ENCODE results near the gene PRKCA.
"Not testable (repeated sequence)": the region's sequence is repeated elsewhere in the genome, so short reads cannot be mapped to it uniquely, and the experiment has no call there.

Gene PRKCA

GRCh38 chr17:66595893-66596292, 293.5 kb downstream of the PRKCA start:
- DNase-seq: no peak

- no peak for DNase-seq
These were observed 300.4 kb downstream of the PRKCA start for GRCh38 chr17:66602659-66603384.

- DNase-seq: no peak
These were observed 302.0 kb downstream of the PRKCA start for GRCh38 chr17:66604376-66604775.

DNA sequence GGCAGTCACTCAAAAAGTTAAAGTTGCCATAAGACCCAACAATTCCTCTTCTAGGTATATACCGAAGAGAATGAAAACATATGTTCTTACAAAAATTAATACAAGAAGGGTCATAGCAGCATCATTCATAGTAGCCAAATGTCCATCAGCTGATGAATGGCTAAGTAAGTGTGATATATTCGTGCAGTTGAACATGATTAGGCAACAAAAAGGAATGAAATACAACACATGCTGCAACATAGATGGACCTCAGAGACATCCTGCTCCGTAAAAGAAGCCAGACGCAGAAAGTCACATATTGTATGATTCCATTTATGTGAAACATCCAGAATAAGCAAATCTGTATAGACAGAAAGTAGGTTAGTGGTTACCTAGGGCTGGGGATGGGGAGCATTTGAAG, 303.1 kb downstream of the PRKCA start:
- no peak for DNase-seq

DNA sequence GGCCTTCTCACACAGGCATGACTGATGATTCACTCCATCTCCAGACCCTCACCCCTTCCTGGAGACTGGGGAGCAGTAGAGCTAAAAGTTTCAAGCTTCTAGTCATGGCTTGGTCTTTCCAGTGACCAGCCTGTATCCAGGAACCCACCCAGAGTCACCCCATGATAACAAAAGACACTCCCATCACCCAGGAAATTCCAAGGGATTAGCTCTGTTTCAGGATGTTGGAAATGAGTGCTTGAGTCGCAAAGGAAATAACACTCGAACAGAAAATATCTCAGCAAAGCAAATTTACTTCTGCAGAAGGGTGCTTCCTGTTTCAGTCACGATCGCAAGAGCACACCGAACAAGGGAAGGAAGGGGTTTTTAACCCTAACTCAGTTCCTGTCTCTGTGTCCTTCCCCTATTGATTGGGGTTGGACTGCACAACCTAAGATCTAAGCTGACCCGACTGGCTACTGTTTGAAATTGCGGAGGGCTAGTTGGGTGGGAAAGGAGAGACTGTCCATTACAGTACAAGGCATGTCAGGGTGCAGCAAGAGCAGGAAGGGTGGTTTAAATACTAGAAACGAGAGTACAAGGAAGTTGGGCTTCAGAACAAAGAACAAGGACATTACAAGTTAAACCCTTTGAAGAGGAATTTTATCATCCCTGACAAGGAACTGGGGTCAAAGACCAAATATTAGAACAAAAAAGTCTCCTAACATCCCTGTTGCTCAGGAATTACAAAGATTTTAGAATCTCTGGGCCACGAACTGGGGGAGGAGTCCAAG, 308.1 kb downstream of the PRKCA start:
- DNase-seq: no peak

DNA sequence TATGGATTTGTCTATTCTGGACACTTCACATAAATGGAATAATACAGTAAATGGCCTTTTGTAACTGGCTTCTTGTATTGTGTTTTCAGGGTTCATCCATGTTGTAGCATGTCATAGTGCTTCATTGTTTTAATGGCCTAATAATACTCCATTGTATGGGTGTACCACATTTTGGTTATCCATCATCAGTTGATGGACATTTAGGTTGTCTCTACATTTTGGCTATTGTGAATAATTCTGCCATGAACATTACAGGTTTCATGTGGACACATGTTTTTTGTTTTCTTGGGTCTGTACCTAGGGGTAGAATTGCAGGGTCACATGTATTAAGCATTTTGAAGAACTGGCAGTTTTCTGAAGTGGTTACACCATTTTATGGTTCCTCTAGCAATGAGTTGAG, 309.0 kb downstream of the PRKCA start:
- DNase-seq: no peak

- no peak for DNase-seq
These were observed 310.6 kb downstream of the PRKCA start for GRCh38 chr17:66612993-66613392.

GRCh38 chr17:66614469-66614868, 312.1 kb downstream of the PRKCA start:
- DNase-seq: no peak

DNA sequence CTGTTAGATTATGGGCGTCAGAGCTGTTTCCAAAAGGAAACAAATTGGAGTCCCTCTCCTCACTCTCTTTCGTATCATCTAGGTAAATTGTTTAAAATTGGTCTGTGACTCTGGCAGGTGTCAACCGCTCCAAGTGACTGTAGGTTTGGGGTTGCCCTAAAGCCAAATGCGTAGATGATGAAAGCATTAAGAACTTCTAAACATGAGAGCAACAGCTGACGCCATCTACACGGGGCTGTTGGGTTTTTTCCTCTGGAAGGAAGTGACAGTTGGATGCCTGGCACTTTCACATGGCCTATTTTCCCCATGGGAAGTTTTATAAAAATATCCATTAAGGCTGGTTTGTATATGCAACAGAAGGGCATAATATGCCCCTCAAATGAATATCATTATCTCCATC, 316.8 kb downstream of the PRKCA start:
- no peak for DNase-seq

DNA sequence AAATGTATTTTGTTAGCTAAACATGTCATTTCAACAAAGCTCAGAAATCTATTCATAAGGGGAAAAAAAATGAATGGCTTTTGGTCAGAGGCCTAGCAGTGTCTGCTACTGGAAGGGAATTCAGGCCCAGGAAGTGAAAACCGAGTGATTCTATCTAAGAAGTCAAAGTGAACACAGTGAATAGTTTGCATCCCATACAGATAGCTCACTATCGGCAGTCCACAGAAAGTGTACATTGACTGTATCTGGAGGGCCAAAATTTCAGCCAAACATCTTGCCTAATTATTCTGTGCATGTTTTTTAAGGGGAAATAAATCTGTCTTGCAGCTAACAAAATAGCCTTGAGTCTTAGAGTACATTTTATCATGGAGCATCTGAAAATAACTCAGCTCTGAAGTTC, 318.1 kb downstream of the PRKCA start:
- no peak for DNase-seq

DNA sequence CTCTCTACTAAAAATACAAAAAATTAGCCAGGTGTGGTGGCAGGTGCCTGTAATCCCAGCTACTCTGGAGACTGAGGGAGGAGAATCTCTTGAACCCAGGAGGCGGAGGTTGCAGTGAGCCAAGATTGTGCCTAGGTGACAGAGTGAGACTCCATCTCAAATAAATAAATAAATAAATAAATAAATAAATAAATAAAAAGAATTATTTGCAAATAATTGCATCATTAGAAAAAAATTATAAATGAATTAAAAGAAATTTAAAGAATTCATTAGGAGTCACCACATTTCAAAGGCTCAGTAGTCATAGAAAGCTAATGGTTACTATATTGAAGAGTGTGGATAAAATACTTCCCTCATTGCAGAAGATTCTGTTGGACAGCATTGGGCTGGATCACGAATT, 322.2 kb downstream of the PRKCA start:
- DNase-seq: not testable (repeated sequence)

DNA sequence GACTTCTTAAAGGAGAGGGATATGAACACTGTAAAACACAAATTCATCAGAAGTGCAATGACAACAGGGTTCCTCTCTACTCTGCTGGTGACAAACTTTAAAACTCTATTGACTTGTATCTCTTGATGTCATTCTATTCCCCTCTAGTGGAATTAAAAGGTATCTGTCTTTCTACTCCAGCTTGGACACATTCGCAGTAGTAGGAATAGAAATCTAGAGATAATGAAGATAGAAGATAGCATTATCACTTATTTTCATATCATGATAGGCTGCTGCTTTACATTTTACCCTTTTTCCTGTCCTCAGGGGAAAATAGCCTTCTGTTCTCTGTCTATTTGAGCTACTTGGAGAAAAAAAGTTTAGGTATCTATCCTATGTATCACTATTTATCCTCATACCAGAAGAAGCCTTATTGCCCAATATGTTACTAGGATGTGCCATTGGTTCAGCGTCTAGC, 322.9 kb downstream of the PRKCA start:
- DNase-seq: no peak

DNA sequence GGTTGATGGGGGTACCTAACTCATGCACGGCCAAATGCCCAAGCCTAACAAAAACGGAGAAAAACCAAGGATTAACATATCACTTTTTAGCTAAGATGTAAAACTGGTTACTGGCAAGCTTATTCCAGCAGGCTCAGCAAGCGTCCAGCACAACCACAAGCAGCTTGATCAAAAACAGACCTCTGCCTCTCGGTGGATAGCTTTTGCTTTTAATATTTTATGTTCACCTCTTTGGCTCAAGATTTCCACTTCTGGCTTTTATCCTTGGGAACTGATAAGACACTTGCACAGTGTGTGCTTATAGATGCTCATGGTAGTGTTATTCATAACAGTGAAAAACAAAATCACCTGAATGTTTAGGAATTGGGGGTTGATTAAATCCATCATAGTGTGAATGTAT, 325.6 kb downstream of the PRKCA start:
- no peak for DNase-seq

GRCh38 chr17:66629762-66630161, 327.3 kb downstream of the PRKCA start:
- DNase-seq: no peak

GRCh38 chr17:66630379-66630778, 328.0 kb downstream of the PRKCA start:
- DNase-seq: no peak

- DNase-seq: no peak
These were observed 328.5 kb downstream of the PRKCA start for GRCh38 chr17:66630828-66631472.

DNA sequence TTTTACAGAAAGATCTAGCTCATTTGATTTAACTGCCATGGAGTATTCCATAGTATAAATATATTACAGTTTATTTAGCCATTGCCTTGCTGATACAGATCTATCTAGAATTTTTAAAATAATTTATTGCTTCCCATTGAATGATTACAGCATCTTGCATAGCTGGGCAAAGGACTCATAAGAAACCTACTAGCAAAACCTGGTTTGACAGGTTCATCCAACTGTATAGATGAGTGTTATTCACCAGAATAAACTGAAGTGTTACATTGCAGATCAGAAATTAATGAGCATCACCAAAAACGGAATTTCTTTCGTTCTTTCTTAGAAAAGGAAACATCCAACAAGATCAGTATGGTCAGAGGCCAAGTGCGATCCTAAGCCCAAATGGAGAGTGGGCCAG, 330.3 kb downstream of the PRKCA start:
- no peak for DNase-seq

- peak; percentile 7 for DNase-seq
These were observed 331.0 kb downstream of the PRKCA start for GRCh38 chr17:66633317-66633965.

DNA sequence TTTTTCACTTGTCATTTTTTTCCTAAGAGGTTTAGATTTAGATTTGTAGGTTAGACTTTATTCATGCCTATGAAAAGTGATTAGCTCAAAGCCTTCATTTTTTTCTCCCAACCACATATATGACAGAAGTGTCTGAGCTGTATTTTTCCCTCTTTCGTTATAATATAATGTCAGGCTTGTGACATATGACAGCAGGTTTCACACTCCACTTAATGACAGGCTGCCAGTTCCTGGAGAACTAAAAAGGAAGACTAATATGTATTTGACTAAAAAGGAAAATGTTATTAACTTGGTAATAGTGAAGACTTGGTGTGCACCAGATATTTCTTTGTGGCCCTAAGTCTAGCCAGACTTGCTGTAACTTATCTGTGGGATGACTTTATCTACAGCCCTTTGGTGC, 331.8 kb downstream of the PRKCA start:
- no peak for DNase-seq

DNA sequence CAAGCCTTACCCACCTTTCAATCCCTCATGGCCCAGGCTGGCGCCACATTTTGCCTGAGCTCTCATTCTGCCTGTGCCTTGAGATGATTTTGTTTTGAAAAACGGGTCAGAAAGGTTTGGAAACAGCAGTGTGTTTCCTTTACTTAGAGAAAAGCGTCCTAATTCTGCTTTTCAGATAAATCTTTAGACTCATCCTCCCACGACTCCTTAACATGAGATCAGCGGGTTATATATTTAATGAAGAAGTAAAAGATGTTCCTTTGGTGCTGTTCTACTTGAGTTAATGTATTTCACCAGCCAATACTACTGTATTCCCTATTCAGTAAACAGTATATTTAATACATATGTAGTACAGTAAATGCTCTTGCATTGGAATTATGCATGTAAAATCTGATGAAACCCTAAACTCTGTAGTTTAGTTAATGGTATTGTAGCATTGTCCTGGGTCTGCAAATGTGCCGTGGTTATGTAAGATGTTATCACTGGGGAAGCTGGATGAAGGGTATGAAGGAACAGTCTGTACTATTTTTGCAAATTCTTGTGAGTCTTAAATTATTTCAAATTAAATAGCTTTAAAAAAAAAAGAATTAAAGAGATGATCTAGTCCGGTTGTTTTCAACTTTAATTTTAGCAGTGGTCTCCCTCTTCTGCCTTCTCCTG, 333.1 kb downstream of the PRKCA start:
- DNase-seq: no peak

- DNase-seq: no peak
These were observed 333.7 kb downstream of the PRKCA start for GRCh38 chr17:66636111-66636510.

DNA sequence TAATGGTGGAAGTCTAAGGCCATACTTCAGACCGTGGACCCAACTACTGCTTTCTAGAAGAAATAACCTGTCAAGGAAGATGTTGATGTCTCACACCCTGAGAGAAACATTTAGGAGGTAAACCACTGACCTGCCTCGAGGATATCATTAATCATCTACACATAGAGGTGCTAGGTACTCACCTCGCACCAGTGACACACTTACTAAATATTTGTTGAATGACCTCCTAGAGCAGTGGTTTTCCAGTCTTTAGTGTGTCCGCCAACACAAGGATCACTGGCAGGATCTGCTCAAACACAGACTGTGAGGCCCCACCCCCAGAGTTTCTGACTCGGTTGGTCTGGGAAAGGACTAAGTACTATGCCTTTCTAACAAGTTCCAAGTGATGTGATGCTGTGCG, 335.1 kb downstream of the PRKCA start:
- DNase-seq: no peak
